Measurements from ENCODE around the gene CSAD.

DNA sequence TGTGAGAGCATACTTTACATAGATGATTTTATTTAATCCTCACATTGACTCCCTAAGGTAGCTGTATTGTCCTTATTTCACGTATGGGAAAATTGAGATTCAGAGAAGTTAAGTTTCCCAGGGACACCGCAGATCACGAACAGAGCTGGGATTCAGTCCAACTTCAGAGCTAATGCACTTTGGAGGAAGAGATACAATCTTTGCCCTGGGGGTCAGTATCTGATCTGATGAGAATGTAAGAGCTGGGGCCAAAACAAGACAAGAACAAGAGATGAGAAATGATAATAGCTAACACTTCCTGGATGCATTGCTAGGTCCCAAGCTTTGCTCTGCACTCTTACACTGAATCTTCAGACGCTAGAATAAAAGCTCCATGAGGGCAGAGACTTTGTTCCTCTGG, 6.0 kb upstream of the CSAD start:
- TF ChIP-seq, protein P1, sequence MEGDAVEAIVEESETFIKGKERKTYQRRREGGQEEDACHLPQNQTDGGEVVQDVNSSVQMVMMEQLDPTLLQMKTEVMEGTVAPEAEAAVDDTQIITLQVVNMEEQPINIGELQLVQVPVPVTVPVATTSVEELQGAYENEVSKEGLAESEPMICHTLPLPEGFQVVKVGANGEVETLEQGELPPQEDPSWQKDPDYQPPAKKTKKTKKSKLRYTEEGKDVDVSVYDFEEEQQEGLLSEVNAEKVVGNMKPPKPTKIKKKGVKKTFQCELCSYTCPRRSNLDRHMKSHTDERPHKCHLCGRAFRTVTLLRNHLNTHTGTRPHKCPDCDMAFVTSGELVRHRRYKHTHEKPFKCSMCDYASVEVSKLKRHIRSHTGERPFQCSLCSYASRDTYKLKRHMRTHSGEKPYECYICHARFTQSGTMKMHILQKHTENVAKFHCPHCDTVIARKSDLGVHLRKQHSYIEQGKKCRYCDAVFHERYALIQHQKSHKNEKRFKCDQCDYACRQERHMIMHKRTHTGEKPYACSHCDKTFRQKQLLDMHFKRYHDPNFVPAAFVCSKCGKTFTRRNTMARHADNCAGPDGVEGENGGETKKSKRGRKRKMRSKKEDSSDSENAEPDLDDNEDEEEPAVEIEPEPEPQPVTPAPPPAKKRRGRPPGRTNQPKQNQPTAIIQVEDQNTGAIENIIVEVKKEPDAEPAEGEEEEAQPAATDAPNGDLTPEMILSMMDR (IDR thresholded peaks at IDR 0.05), result no peak
- TF ChIP-seq, protein P2, sequence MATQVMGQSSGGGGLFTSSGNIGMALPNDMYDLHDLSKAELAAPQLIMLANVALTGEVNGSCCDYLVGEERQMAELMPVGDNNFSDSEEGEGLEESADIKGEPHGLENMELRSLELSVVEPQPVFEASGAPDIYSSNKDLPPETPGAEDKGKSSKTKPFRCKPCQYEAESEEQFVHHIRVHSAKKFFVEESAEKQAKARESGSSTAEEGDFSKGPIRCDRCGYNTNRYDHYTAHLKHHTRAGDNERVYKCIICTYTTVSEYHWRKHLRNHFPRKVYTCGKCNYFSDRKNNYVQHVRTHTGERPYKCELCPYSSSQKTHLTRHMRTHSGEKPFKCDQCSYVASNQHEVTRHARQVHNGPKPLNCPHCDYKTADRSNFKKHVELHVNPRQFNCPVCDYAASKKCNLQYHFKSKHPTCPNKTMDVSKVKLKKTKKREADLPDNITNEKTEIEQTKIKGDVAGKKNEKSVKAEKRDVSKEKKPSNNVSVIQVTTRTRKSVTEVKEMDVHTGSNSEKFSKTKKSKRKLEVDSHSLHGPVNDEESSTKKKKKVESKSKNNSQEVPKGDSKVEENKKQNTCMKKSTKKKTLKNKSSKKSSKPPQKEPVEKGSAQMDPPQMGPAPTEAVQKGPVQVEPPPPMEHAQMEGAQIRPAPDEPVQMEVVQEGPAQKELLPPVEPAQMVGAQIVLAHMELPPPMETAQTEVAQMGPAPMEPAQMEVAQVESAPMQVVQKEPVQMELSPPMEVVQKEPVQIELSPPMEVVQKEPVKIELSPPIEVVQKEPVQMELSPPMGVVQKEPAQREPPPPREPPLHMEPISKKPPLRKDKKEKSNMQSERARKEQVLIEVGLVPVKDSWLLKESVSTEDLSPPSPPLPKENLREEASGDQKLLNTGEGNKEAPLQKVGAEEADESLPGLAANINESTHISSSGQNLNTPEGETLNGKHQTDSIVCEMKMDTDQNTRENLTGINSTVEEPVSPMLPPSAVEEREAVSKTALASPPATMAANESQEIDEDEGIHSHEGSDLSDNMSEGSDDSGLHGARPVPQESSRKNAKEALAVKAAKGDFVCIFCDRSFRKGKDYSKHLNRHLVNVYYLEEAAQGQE (IDR thresholded peaks at IDR 0.05; ENCODE audit: insufficient read depth in 1 of 2, low read depth in 2 of 2, low read length in 1 of 2), result no peak
- TF ChIP-seq POLR2AphosphoS5 (IDR thresholded peaks at IDR 0.05; ENCODE audit: low read depth, low read length) (no peak), TCF7L2 (IDR thresholded peaks at IDR 0.05; ENCODE audit: low read depth, low read length) (no peak), SIN3A (IDR thresholded peaks at IDR 0.05; ENCODE audit: borderline replicate concordance, insufficient read depth, low read depth, low read length) (no peak)
